ENCODE data around the gene SPINK4. TPM values are rescaled to one million over a fixed set of nuclear protein-coding genes. Genes with fewer than 3 reads are reported as not detected.

SPINK4 gene
- total and polyA plus RNA-seq, 2 experiments from 2014 or later = not detected

GRCh38 chr9:33273972-33274328 lies 34.0 kb downstream of the SPINK4 start:
- DNase-seq (ENCODE audit: low spot score) = no peak
- Histone ChIP-seq H3K79me2 (peaks cover 15% of the 10 kb centered on the region), H3K9me2 (replicated peaks; ENCODE audit: insufficient read depth) (no peaks in the 10 kb centered on the region), H3K27ac (no peak overlapping the region), H3K4me1 (ENCODE audit: insufficient read depth) (no peaks in the 10 kb centered on the region), H3K4me2 (no peak overlapping the region), H2AFZ (no peak overlapping the region), H3K36me3 (replicated peaks; ENCODE audit: insufficient read depth, low read depth) (peaks cover 3% of the 10 kb centered on the region), H4K20me1 (ENCODE audit: insufficient read depth, poor library complexity, severe bottlenecking) (no peaks in the 10 kb centered on the region), H3K4me3 (no peak overlapping the region), H3K9me3 (ENCODE audit: low read depth) (no peaks in the 10 kb centered on the region), H3K27me3 (no peaks in the 10 kb centered on the region)
- TF ChIP-seq EZH2 (IDR thresholded peaks at IDR 0.05; ENCODE audit: borderline replicate concordance) (no peak), CTCF (IDR thresholded peaks at IDR 0.05; ENCODE audit: poor library complexity) (no peak), EZH2phosphoT487 (IDR thresholded peaks at IDR 0.05; ENCODE audit: low read depth, severe bottlenecking, unreplicated experiment) (no peak)
- WGBS (ENCODE audit: low lambda C conversion rate, missing lambda C conversion rate) = 97% methylated on average over 2 of the region's 2 CpGs

GRCh38 chr9:33277484-33277883 lies 37.5 kb downstream of the SPINK4 start:
- Histone ChIP-seq H3K4me3 (no peak overlapping the region), H3K4me2 (no peak overlapping the region), H3K4me1 (ENCODE audit: insufficient read depth) (no peaks in the 10 kb centered on the region), H3K9me3 (ENCODE audit: low read depth) (no peaks in the 10 kb centered on the region), H3K27ac (no peak overlapping the region), H4K20me1 (ENCODE audit: insufficient read depth, poor library complexity, severe bottlenecking) (no peaks in the 10 kb centered on the region), H3K36me3 (replicated peaks; ENCODE audit: insufficient read depth, low read depth) (peaks cover 3% of the 10 kb centered on the region), H3K9me2 (replicated peaks; ENCODE audit: insufficient read depth) (no peaks in the 10 kb centered on the region), H2AFZ (no peak overlapping the region), H3K27me3 (no peaks in the 10 kb centered on the region), H3K79me2 (peaks cover 13% of the 10 kb centered on the region)
- no peak for TF ChIP-seq EZH2phosphoT487 (IDR thresholded peaks at IDR 0.05; ENCODE audit: low read depth, severe bottlenecking, unreplicated experiment)
- TF ChIP-seq CTCF (IDR thresholded peaks at IDR 0.05; ENCODE audit: poor library complexity) = no peak
- no peak for TF ChIP-seq EZH2 (IDR thresholded peaks at IDR 0.05; ENCODE audit: borderline replicate concordance)
- 95% methylated on average over 4 of the region's 4 CpGs for WGBS (ENCODE audit: low lambda C conversion rate, missing lambda C conversion rate)
- DNase-seq (ENCODE audit: low spot score) = no peak

DNA sequence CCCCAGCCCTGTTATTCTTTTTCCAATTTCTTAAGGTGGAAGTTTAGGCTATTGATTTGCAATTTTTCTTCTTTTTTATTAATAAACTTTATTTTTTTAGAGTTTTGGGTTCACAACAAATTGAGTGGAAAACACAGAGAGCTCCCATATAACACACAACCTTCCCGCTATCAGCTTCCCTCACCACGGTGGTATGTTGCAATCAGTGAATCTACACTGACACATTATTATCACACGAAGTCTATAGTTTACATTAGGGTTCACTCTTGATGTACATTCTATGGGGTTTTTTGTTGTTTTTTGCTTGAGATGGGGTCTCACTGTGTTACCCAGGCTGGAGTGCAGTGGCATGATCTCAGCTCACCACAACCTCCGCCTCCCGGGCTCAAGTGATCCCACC lies 45.5 kb downstream of the SPINK4 start:
- Histone ChIP-seq H3K27me3 (no peaks in the 10 kb centered on the region), H3K4me1 (ENCODE audit: insufficient read depth) (no peaks in the 10 kb centered on the region), H3K36me3 (replicated peaks; ENCODE audit: insufficient read depth, low read depth) (no peaks in the 10 kb centered on the region), H2AFZ (no peak overlapping the region), H3K9me3 (ENCODE audit: low read depth) (no peaks in the 10 kb centered on the region), H4K20me1 (ENCODE audit: insufficient read depth, poor library complexity, severe bottlenecking) (no peaks in the 10 kb centered on the region), H3K79me2 (no peaks in the 10 kb centered on the region), H3K27ac (no peak overlapping the region), H3K4me3 (no peak overlapping the region), H3K4me2 (no peak overlapping the region), H3K9me2 (replicated peaks; ENCODE audit: insufficient read depth) (no peaks in the 10 kb centered on the region)
- 79% methylated on average over 5 of the region's 5 CpGs for WGBS (ENCODE audit: low lambda C conversion rate, missing lambda C conversion rate)
- DNase-seq (ENCODE audit: low spot score) = no peak
- TF ChIP-seq EZH2 (IDR thresholded peaks at IDR 0.05; ENCODE audit: borderline replicate concordance) (no peak), CTCF (IDR thresholded peaks at IDR 0.05; ENCODE audit: poor library complexity) (no peak), EZH2phosphoT487 (IDR thresholded peaks at IDR 0.05; ENCODE audit: low read depth, severe bottlenecking, unreplicated experiment) (no peak)

DNA sequence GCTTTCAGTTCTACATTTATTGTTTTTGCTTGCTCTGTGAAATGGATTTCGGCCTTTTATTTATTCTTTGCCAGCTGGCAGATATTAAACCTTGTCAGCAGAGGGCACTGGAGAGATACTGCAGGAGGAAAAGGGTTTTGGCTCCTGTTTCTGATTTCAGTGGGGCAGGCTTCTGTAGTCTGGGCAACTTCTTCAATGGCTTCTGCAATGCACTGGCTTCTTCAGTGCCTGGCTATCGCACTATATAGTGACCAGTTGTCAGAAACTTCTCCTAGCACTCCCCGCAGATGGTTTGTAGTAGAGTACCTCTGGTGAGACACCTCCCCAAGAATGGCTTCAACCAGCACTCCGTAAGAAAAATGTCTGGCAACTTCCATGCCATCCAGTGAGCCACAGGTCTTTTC lies 47.1 kb downstream of the SPINK4 start:
- Histone ChIP-seq H3K79me2 (peaks cover 13% of the 10 kb centered on the region), H2AFZ (no peak overlapping the region), H3K4me1 (ENCODE audit: insufficient read depth) (peaks cover 11% of the 10 kb centered on the region), H3K9me3 (ENCODE audit: low read depth) (no peaks in the 10 kb centered on the region), H4K20me1 (ENCODE audit: insufficient read depth, poor library complexity, severe bottlenecking) (no peaks in the 10 kb centered on the region), H3K27me3 (no peaks in the 10 kb centered on the region), H3K36me3 (replicated peaks; ENCODE audit: insufficient read depth, low read depth) (no peaks in the 10 kb centered on the region), H3K4me2 (no peak overlapping the region), H3K9me2 (replicated peaks; ENCODE audit: insufficient read depth) (no peaks in the 10 kb centered on the region), H3K27ac (no peak overlapping the region), H3K4me3 (no peak overlapping the region)
- 72% methylated on average over 4 of the region's 4 CpGs for WGBS (ENCODE audit: low lambda C conversion rate, missing lambda C conversion rate)
- peak; percentile 81 for DNase-seq (ENCODE audit: low spot score)
- TF ChIP-seq EZH2 (IDR thresholded peaks at IDR 0.05; ENCODE audit: borderline replicate concordance) (no peak), CTCF (IDR thresholded peaks at IDR 0.05; ENCODE audit: poor library complexity) (peak; percentile 65)
